HG02938 (cell line): ENCODE data around the gene PWWP2B.
"Not testable (repeated sequence)": the region's sequence is repeated elsewhere in the genome, so short reads cannot be mapped to it uniquely, and the experiment has no call there.

Experiments
- ATAC-seq: cut with Tn5 transposase; IDR thresholded peaks from one replicate; pipeline ENCODE4 v1.9.1; 2021; ENCODE audit warnings: mild to moderate bottlenecking, moderate library complexity; ENCODE audit not compliant: unreplicated experiment

PWWP2B gene

DNA sequence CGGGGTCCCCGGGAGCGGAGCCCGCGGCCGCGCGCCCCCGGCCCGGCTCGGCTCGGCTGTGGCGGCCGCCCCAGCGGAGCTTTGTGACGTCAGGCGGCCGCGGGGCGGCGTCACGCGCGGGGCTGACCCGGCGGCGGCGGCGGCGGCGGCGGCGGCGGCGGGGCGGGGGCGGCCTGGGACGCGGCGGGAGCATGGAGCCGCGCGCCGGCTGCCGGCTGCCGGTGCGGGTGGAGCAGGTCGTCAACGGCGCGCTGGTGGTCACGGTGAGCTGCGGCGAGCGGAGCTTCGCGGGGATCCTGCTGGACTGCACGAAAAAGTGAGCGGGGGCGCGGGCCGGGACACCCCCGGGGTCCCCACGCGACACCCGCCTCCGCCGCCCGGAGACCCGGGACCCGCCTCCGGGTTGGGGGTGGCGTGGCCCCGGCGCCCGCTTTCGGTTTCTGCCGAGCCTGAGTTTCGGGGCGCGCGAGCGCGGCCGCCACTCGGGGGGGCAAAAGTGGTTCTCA lies at the start of gene PWWP2B:
Gene PWWP2B, plus strand, starts transcription at position 165 of the 506 bp plus-strand sequence. Its CDS starts 27 bp downstream, at position 192.
- ATAC-seq, result no peak

DNA sequence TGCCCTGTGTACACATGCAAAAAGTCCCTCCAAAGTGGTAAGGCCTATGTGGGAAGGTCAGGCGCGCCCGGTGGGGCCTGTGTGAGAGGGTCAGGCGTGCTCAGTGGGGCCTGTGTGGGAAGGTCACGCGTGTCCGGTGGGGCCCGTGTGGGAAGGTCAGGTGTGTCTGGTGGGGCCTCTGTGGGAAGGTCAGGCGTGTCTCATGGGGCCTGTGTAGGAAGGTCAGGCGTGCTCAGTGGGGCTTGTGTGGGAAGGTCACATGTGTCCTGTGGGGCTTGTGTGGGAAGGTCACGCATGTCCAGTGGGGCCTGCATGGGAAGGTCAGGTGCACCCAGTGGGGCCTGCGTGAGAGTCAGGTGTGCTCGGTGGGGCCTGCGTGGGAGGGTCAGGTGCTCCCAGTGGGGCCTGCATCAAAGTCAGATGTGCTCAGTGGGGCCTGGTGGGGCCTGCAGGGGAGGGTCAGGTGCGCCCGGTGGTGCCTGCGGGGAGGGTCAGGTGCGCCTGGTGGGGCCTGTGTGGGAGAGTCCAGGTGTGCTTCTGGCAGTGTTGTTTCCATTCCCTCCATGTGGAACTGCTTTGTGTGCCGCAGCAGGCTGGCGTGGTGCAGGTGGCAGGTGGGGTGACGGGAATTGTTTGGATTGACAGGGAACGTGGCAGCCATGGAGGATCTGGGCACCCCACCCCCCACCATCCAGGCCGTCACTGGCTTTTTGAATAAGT lies 49.6 kb upstream of the PWWP2B start:
- ATAC-seq, result no peak

DNA sequence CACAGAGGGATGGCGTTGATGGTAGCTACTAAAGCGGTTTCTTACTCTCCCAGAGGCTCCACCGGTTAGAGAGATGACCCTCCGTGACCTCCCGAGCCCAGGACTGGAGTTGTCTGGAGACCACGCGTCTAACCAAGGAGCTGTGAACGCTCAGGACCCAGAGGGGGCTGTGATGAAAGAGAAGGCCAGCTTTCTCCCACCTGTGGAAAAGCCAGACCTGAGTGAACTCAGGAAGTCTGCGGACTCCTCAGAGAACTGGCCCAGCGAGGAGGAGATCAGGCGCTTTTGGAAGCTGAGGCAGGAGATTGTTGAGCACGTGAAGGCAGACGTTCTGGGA lies 49.1 kb upstream of the PWWP2B start:
- ATAC-seq, result no peak

DNA sequence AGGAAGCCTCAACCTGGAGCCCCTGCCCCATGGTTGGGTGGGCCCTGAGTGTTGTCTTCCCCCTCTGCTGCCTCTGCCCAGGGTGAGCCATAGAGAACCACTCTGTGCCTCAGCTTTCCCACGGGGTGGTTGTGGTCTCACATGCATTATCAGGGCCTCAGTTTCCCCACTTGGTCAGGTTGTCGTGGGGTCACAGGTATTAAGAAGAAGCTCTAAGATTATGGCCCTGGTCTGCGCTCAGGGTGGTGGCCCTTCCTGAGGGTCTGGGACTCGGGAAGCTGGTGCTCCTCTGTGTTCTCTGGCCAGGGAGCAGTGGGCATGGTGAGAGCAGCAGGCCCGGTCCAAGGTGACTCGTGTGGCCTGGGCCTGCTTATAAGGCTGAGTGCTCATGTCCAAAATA lies 47.2 kb upstream of the PWWP2B start:
- no peak for ATAC-seq

DNA sequence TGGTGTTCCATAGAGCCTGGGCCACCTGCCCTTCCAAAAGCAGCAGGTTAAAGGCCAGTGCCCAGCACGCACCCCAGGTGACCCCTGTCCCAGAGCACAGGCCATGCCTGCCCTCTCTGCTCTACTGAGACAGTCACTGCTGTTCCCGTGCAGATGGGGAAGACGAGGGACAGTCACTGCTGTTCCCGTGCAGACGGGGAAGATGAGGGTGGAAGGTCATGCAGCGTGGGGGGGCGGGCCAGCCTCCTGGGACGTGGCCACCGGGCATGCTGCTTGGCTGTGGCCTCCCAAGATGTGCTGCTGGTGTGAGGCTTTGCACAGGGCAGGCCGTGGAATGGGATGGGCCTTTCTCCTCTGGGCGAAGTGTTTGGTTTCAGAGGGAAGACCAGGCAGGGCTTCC lies 46.6 kb upstream of the PWWP2B start:
- ATAC-seq, result no peak

DNA sequence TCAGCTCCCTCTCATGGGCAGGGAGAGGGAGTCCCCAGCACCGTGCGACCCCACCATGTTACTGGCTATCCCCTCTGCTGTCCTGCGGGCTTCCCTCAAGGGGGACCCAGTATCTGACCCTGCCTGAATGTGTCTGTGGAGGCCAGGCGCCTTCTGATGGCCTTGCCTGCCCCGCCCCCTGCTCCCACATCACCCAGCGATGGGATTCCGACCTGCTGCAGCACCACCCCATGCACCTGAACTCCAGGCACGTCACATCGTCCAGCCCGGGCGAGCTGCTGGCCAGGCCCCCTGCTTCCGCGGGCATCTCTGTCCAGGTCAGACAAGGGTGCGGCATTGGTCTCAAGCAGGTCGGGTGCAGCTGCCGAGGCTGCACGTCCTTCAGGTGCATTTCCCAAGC lies 46.1 kb upstream of the PWWP2B start:
- ATAC-seq, result no peak

DNA sequence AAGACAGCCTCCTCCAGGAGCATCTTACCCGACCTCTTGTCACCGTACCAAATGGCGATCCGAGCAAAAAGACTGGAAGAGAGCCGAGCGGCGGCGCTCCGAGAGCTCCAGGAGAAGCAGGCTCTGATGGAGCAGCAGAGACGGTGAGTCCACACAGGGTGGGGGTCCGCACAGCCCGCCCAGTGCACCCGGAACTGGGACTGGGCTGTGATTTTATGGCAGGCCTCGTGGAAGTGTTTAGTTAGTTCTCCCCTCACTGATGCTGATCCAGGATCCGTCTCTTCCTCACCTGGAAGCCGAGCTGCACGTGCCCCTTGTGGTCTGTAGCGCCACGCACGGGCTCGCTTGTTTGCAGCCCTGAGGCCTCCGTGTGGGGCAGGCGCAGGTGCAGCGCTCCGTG lies 45.4 kb upstream of the PWWP2B start:
- ATAC-seq, result no peak

DNA sequence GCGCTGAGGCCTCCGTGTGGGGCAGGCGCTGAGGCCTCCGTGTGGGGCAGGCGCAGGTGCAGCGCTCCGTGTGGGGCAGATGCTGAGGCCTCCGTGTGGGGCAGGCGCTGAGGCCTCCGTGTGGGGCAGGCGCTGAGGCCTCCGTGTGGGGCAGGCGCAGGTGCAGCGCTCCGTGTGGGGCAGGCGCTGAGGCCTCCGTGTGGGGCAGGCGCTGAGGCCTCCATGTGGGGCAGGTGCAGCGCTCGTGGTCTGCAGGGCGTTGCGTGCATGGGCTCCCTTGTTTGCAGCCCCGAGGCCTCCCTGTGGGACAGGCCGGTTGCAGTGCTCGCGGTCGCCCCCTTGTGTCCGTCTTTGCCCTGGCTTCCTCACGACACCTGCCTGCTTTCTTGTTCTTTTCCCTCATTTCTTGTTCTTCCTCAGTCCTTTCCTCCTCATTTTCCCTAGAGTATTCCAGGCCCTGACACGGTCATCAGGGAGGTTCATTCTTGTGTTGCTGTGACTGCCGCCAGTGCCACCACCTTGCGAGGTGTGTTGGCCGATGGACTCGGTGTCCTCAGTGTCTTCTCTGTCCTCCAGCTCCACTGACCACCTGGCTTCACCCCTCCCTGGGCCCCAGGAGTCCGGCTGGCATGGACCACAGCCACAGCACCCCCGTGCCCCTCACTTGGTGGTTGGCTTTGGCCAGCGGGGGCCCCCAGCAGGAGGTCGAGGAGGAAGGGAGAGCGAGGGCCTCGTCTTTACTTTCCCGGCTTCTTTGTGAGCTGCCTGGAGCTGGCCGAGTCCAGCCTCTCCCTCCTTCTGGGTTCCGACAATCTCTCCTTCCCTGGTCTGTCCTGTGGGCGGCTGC lies 44.3 kb upstream of the PWWP2B start:
- not testable (repeated sequence) for ATAC-seq

DNA sequence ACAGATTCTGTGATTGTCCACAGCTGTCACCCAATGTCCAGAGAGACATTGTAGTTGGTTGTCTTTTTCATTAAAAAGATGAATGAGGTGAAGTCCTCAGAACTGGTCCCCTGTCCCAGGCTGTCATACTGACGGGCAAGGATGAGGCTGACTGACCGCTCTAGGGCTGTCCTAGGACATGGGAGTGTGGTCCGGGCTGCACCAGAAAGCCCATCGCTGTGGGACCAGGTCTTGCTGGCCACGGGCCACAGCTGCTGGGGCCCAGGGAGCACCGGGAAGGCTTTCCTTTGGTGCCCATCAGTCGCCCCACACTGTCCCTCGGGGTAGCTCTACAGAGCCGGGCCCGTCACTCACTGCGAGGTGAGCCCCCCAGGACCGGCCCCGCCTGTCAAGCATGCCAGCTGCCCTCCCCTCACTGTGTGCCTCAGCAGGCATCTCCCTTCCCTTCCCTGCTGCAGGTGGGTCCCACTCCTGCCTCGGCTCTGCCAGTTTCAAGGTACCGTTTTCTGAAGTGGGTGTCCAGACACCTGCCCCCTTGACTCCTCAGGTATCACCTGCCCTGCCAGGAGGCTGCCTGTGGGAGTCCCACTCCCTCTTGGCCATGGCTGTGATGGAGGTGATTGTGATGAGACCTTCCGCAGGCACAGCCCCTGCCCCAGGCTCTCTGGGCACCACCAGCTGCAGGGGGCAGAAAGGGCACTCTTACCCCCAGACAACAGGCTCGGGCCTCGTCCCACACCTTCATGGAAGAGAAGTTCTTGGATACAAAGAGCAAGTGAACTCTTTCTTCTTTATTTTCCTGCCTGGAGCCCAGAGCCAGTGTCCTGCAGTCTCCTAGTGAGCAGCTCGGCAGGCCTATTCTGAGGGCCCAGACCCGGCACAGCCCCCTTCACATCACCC lies 43.3 kb upstream of the PWWP2B start:
- no peak for ATAC-seq

DNA sequence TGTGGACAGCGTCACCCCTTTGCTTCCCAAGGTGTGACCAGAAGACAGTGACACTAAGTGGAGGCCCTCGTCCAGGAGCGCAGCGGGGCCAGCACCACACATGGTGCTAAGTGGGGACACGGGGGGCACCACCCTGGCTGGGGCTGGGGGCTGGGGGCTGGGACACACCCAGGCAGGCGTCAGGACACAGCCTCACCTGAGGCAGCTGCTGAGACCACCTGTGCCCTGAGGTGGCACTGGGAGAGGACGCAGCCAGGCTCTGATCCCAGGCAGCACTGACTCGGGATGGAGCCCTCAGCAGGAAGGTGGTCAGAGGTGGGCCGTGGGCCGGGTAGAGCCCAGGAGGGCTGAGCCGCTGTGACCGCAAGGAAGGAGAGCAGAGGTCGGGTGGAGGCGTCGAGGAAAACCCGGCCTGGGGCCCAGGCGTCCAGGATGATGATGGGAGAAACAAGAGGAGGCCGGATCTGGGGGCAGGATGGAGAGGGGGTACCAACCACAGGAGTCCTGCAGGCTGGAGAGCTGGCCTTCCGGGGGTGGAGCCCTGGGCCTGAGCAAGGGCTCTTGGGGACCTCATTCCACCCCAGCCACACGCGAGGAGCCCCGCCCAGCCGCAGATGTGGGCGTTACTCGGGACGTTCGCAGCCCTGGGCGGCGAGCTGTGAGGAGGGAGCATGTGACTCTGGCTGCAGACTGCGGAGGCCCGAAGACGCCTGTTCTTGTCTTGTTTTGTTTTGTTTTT lies 42.5 kb upstream of the PWWP2B start:
- ATAC-seq, result no peak

DNA sequence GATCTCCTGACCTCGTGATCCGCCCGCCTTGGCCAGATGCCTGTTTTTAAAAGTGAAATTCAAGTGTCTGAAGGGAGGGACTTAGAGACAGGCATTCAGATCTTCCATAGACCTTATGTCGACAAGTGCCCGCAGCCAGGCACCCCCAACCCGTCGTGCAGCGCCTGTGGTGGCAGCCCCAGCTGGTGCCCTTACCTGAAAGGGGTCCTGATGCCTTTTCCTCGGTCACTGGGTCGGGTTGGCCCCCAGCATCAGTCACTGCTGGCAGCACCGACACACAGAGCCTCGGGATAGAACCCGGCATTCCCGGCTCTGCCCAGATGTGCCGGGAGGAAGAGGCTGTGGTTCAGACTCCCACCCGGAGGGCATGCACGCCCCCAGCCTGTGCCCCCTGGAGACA lies 41.7 kb upstream of the PWWP2B start:
- ATAC-seq, result no peak

DNA sequence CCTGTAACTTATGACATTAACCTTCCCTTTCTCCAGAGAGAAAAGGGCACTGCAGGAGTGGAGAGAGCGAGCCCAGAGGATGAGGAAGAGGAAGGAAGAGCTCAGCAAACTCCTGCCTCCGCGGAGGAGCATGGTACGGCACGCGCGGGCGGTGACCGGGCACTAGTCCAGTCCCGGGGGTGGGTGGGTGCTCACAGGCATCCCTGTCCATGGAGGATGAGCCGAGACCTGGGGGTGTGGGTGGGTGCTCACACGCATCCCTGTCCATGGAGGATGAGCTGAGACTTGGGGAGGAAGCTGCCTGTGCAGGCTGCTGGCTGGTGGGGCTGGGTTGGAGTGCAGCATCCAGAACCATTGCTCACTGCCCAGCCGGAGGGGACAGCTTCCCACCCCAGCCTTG lies 41.2 kb upstream of the PWWP2B start:
- no peak for ATAC-seq

DNA sequence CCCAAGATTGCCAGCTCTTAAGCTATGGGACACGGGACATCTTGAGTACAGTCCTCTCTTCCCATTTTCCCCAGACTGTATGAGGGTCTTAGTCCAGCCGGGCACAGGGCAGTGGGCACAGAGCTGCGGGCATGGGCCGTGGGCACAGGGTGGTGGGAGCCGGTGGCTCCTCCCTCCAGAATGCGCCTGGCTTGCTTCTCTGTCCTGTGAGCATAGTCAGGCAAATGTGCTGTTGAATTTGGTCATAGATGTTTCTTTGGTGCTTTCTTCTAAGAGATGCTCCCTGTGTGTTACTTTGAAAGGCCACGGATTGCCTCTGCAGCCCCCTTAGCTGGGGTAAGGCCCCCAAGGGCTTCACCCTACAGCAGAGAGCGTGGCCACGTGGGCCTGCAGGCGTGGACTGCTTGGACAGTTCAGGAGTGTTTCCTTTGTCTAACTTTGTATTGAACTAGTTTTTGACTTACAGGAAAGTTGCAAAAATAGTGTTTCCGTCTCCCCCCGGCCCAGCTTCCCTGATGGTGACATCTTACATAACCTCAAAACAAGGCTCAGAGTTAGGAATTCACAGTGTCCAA lies 40.3 kb upstream of the PWWP2B start:
- no peak for ATAC-seq

DNA sequence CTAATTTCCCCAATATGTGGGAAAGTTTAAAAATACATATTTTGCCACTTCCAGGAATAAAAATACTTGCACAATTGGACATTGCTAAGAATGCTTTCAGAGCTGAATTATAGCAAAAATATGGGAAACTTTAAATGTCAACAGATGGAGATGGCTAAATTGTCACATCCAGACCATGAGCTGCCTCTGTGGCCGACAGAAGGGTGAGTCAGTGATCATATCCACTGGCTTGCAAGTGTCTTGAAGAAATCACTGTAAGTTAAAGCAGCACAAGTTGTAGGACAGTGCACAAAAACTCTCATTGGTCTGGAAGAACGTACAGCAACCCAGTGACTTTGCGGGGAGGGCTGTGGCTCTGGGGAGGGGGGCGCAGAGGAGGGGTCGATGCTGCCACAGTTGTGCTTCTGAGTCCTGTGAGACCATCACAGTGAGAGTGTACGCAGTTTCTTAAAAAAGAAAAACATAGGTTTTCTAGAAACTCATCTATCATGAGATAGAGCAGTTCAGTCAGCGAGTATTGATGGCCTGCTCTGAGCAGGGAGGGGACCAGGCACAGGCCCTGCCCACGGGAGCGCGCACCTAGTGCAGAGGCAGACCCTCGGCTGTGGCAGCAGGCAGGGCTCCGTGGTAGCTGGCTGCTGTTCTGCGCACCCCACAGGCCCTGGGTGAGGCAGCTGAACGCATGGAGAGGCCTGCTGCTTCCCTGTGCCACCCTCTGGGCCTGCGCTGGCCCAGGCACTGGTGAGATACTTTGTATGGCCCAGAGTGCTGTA lies 39.5 kb upstream of the PWWP2B start:
- no peak for ATAC-seq

DNA sequence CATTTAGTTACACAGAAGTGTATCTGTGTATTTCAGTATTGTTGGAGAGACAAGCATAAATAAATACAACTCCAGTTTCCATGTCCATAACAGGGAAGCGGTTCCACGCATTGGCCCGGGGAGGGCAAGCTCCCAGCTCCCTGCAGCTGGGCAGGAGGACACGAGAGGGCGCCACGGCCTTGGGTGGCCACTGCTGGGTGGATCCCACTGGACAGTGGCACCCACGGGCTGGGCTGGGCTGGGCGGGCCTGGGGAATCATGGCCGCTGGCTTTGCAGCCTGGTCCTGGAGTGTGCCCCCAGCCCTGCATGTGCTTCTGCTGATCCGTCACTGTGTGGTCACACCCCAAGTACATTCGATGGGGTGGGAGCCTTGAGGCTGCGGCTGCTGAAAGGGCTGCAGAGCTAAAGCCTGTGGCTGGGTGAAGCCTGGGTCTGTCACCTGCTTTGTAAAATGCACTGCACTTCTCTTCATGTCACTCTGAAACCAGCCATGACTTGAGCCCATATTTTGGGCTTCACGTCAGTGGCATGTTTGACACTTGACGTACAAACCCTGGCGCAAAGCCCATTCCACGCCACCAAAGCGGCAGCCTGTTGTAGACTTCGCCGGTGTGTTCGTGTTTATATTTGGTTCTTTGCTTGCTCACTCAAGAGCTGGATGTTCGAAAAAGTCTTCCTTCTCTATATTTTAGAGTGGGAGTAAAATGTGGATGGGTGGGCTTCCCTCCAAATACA lies 37.5 kb upstream of the PWWP2B start:
- no peak for ATAC-seq

DNA sequence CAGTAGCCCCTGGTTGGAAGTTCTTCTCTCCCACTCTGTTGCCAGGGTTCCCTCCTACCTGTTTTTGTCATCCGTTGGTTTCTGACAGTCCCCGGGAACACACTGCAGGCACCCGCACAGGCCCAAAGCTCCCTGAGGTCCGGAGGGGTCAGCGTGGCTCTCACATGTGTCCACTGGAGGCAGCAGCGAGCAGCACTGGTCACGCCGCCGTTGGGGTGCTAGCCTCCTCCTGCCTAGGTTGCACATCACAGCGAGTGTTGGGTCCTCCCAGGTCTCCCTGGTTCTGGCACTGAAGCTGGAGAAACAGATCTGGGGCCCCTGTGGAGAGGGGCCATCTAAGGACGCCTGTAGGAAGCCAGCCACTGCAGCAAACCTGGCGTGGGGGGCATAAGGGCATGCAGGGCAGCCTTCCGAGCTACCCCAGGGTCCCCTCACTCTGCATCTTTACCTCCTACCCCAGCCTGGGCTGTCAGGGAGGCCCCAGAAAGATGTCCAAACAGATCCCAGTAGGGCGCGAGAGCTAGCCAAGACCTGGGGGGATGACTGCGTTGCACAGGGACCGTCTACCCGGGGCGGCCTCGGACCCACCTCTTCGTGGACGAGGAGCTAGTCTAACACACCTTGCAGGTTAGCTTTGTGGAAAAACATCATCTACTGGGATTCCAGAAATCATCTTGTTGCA lies 36.1 kb upstream of the PWWP2B start:
- no peak for ATAC-seq

DNA sequence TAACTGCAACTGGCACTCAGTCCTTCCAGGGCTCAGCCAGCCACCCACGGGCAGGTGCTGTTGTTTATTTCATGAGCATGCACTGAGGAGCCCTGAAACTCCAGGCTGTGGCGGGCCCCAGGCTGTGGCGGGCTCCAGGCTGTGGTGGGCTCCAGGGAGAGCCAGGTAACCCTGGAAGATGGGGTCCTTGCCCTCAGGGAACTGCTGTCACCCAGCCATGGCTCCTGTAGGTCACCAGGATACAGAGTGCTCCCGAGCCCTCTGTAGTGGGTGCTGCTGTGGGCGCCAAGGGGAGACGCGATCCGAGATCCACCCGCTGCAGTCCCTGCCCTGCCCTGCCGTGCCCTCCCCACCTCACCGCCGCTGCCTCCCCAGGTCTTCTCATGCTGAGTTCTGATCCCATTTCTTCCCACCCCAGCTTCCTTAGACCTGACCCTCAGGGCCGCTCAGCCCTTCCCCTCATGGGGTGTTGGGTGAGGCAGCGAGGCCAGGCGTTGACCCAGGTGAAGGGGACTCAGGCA lies 35.4 kb upstream of the PWWP2B start:
- no peak for ATAC-seq

DNA sequence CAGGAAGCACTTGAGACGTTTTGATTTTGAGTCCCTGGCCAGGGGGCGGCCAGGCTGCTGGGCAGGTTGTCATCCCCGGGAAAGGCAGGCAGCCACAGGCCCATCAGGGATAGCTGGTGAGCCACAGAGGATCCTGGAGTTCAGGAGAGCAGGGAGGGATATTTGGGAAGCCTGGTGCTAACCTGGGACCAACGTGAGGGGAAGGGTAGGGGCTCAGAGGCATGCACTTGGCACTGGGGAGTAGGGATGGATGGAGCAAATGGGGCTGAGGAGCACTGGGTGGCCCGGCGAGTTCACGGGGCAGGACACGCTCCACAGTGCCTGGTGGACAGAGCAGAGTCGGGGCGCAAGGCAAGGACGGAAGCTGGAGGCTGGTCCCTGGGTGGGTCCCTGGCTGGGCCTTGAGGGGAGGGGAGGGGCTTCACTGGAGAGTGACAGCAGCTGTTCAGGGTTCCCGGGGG lies 34.8 kb upstream of the PWWP2B start:
- no peak for ATAC-seq
